Left colon (tissue), 2 donors: ENCODE data around the gene TCTN1. TPM values are rescaled to one million over a fixed set of nuclear protein-coding genes. Genes with fewer than 3 reads are reported as not detected.
"Not testable (repeated sequence)": the region's sequence is repeated elsewhere in the genome, so short reads cannot be mapped to it uniquely, and the experiment has no call there.

Source experiments
- ATAC-seq: fragments of 200-7000 bp; cut with Tn5 transposase; one replicate; pipeline ENCODE4 v1.9.1; 2020; ENCODE audit warnings: mild to moderate bottlenecking, moderate library complexity
- DNase-seq, 2 donors: peaks; one replicate each; pipeline ENCODE4 v3.0.0-alpha.2; 2020
- intact Hi-C, 2 donors: fragments of 100-400 bp; cut with DNase I in 1 of 2; cut with micrococcal nuclease in 1 of 2; formaldehyde crosslinking; loops; one replicate each; pipeline versions ENCODE4 v1.11.2 to v1.14.0; 2022; cut with DNase I, micrococcal nuclease
- total RNA-seq, 2 donors: library from RNA; stranded (reverse); fragmentation: NEBNext Ultra II Directional; extraction: Animal tissue kit (Norgen Biotek cat#: 25700); gene quantifications; one replicate each; pipeline ENCODE4 v1.2.1, GENCODE V29; 2021
- donor health status: DM: no; HTN: no; CAD: no.
- donor health status: DM: yes; HTN: yes; CAD: no.

The TCTN1 gene
- total RNA-seq, 2 donors from 2014 or later = 8.0 to 9.1 TPM

- DNase-seq = no peak
- ATAC-seq = no peak
- intact Hi-C loops = no loop called here
These were observed 13.7 kb downstream of the TCTN1 start for GRCh38 chr12:110627500-110628195.

- no peak for DNase-seq
- intact Hi-C loops = no loop called here
- ATAC-seq = no peak
These were observed 21.1 kb downstream of the TCTN1 start for GRCh38 chr12:110635055-110635454.

- ATAC-seq = no peak
- intact Hi-C loops = no loop called here
- DNase-seq = no peak
These were observed 22.6 kb downstream of the TCTN1 start for GRCh38 chr12:110636516-110636915.

GRCh38 chr12:110637869-110638441 lies 24.0 kb downstream of the TCTN1 start:
- no peak for ATAC-seq

GRCh38 chr12:110638796-110639195 lies 24.9 kb downstream of the TCTN1 start:
- intact Hi-C loops = no loop called here
- DNase-seq (no peak), ATAC-seq (no peak)

More at GRCh38 chr12:110637869-110638441, 24.0 kb downstream of the TCTN1 start:
- intact Hi-C loops = no loop called here
- DNase-seq = no peak

- intact Hi-C loops = no loop called here
- ATAC-seq (no peak), DNase-seq (no peak)
These were observed 25.6 kb downstream of the TCTN1 start for GRCh38 chr12:110639336-110640141.

- DNase-seq (no peak), ATAC-seq (no peak)
- intact Hi-C loops = no loop called here
These were observed 26.5 kb downstream of the TCTN1 start for GRCh38 chr12:110640275-110641025.

GRCh38 chr12:110641521-110641920 lies 27.6 kb downstream of the TCTN1 start:
- DNase-seq (no peak), ATAC-seq (no peak)
- intact Hi-C loops = no loop called here

- ATAC-seq (no peak), DNase-seq (no peak)
- intact Hi-C loops = no loop called here
These were observed 33.7 kb downstream of the TCTN1 start for GRCh38 chr12:110647631-110648040.

GRCh38 chr12:110649341-110649847 lies 35.5 kb downstream of the TCTN1 start:
- DNase-seq (no peak), ATAC-seq (no peak)
- intact Hi-C loops = no loop called here

GRCh38 chr12:110654238-110654637 lies 40.3 kb downstream of the TCTN1 start:
- ATAC-seq, intact Hi-C loops, DNase-seq: not testable (repeated sequence)

- DNase-seq = no peak
- no peak for ATAC-seq
- intact Hi-C loops = no loop called here
These were observed 42.2 kb downstream of the TCTN1 start for GRCh38 chr12:110656071-110656655.

GRCh38 chr12:110657747-110658146 lies 43.8 kb downstream of the TCTN1 start:
- intact Hi-C loops = no loop called here
- ATAC-seq (no peak), DNase-seq (no peak)

- intact Hi-C loops = no loop called here
- DNase-seq = no peak
- ATAC-seq = no peak
These were observed 44.3 kb downstream of the TCTN1 start for GRCh38 chr12:110658242-110658641.

- DNase-seq (no peak), ATAC-seq (no peak)
- intact Hi-C loops = no loop called here
These were observed 44.9 kb downstream of the TCTN1 start for GRCh38 chr12:110658878-110659277.

- DNase-seq (peak; percentile 47 to 50), ATAC-seq (no peak)
- intact Hi-C loops = no loop called here
These were observed 47.5 kb downstream of the TCTN1 start for GRCh38 chr12:110661337-110661972.

- ATAC-seq = no peak
- intact Hi-C loops = no loop called here
These were observed 53.0 kb downstream of the TCTN1 start for GRCh38 chr12:110666892-110667291.

GRCh38 chr12:110667671-110668070 lies 53.7 kb downstream of the TCTN1 start:
- ATAC-seq = no peak
- intact Hi-C loops = no loop called here
- DNase-seq = no peak

More at GRCh38 chr12:110666892-110667291, 53.0 kb downstream of the TCTN1 start:
- no peak for DNase-seq
